Ramos (cell line): ENCODE data around the gene PYCR2.

Experiments used
- in situ Hi-C: fragments of 300-500 bp; cut with MboI; formaldehyde crosslinking; loops from one replicate; pipeline ENCODE4 v1.14.3; 2022; ENCODE audit warnings: low sequenced_read_pairs; ENCODE audit not compliant: unreplicated experiment

Gene PYCR2

DNA sequence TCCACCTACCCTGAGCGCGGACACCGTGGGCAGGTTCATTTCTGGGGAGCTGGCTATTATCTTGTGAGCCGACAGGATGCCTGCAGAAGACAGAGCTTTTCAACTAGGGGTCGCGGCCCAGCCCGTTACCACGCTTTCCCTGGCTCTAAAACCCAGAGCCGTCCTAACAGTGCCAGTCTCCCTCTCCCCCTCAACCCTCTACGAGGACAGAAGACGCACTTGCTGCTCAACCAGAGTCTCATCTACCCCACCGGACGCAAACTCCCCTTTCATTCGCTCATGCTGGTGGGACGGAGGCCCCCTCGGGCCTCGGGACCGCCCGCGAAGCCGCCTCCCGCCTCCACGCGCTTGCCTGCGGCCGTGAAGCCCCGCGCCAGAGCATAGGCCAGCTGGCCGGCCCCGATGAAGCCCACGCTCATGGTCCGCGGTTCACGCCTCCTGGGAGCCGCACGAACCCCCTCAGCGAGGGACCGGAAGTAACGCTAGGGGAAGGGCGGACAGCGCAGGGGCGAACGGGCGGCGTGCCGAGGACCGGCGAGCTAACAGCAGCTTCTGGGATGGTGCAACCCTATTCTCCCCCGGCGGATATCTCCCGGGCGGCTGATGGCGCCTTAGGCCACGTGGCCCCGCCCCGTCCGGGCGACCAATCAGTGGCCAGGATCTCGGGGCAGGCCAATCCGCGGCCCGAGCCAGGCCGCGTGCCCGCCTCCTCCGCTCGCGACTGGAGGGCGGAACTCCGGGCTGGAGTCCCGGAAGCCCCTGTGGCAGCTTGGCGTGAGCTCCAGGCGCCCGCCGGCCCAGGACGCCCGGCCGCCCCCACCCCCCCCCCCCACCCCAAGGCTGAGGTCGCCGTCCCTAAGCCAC lies at the start of gene PYCR2:
Gene PYCR2, minus strand, starts transcription at position 559 of the 864 bp plus-strand sequence. Its CDS starts 140 bp downstream, at position 419.
- in situ Hi-C loops = no loop called here

GRCh38 chr1:225973158-225973557 lies 49.1 kb upstream of the PYCR2 start:
- in situ Hi-C loops = loop anchor here (5.0 to 10.0 kb wide), 2 partner anchors 198 to 496 kb away; partner anchors contain the start of gene SRP9

DNA sequence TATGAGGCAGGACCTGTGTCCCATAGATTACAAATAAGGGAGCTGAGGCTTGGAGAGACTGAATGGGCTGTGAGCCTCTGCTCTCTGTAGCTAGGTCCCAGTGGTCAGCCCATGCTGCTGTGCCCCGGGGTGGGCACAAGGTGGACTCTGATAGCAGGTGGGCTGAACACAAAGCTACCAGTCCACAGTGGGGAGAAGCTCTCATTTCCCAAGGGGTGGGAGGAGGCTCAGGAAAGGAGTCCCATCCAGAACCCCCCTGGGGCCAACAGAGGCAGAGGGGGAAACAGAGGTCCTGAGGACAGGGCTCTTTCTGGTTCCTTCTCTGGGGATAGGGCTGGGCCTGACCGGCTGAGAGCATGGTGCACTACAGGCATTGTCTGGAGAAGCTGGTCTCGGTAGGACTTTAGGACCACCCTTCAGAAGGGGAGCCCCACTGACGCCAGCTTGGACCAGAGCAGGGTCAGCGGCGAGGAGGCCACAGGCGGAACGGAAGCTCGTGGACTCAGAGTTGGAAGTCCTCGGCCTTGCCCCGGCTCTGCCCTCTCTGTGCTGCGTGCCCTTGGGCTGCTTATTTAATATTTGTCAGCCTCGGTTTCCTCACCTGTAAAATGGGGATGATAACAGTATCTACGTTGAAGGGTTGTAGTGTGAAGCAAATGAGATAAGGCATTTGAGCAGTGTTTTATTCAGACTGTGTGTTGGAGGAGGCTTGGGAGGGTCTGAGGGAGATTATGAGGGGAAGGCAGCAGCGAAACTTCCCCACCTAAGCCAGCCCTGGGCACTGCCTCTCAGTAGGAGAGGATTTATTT lies 48.5 kb upstream of the PYCR2 start:
- in situ Hi-C loops = loop anchor here (5.0 to 10.0 kb wide), 2 partner anchors 198 to 495 kb away; partner anchors contain the start of gene SRP9

GRCh38 chr1:225970592-225971157 lies 46.6 kb upstream of the PYCR2 start:
- in situ Hi-C loops = loop anchor here (5.0 to 10.0 kb wide), 2 partner anchors 196 to 493 kb away; partner anchors contain the start of gene SRP9

GRCh38 chr1:225969751-225970150 lies 45.7 kb upstream of the PYCR2 start:
- in situ Hi-C loops = loop anchor here (5.0 to 10.0 kb wide), 2 partner anchors 195 to 492 kb away; partner anchors contain the start of gene SRP9

DNA sequence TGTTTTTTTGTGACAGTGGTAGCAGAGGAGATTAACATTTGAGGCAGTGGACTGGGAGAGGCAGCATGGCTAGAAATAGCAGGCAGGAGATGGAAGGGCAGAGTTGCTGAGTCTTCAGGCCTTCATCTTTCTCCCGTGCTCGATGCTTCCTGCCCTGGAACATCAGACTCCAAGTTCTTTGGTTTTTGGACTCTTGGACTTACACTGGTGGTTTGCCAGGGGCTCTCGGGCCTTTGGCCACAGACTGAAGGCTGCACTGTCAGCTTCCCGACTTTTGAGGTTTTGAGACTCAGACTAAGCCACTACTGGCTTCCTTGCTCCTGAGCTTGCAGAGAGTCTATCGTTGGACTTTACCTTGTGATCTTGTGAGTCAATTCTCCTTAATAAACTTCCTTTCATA lies 41.2 kb upstream of the PYCR2 start:
- in situ Hi-C loops = no loop called here

GRCh38 chr1:225963735-225964530 lies 39.9 kb upstream of the PYCR2 start:
- in situ Hi-C loops = no loop called here

DNA sequence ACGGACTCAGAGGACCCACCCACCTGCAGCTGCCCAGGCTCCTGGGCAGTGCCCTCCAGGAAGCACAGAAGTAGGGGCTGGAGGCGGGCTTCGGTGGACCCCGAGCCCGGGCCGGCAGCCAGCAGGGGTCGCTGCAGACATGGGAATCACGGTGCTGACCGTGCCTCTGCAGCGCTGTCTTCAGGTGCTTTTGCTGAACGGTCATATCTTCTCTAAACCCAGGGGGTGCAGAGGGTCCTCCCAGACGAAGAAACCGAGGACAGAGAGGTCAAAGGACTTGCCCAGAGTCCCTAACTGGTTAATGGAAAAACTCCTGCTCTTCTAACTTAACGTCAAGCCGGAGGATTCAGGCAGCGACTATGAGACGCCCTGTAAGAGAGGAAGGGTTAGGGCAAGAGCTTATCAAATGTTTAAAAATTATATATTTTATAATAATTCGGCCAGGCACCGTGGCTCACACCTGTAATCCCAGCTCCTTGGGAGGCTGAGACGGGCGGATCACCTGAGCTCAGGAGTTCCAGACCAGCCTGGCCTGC lies 38.5 kb upstream of the PYCR2 start:
- in situ Hi-C loops = no loop called here

DNA sequence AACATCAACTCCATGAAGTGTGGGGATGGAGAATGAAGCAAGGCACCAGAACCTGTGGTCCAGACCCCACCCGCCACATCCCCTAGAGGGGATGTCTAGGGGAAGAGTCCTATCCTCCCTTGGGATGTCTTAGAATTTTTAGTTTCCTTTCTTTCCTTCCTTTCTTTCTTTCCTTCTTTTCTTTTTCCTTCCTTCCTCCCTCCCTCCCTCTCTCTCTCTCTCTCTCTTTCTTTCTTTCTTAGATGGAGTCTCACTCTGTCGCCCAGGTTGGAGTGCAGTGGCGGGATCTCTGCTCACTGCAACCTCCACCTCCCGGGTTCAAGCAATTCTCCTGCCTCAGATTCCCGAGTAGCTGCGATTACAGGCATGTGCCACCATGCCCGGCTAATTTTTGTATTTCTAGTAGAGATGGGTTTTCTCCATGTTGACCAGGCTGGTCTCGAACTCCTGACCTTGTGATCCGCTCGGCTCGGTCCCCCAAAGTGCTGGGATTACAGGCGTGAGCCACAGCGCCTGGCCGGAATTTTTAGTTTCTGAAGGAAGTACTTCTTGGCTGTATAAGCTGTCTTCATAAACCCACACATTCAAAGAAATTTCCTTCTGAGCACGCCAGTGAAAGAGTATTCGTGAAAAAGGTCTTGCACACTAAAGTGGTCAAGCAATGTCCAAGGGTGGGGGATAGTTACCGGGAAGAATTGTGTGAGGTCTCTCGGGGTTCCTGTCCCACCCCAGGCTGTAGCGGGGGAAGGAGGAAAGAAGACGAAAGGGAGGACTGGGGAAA lies 37.8 kb upstream of the PYCR2 start:
- in situ Hi-C loops = no loop called here

GRCh38 chr1:225958041-225958440 lies 34.0 kb upstream of the PYCR2 start:
- in situ Hi-C loops = no loop called here

GRCh38 chr1:225954753-225955152 lies 30.7 kb upstream of the PYCR2 start:
- in situ Hi-C loops = no loop called here

DNA sequence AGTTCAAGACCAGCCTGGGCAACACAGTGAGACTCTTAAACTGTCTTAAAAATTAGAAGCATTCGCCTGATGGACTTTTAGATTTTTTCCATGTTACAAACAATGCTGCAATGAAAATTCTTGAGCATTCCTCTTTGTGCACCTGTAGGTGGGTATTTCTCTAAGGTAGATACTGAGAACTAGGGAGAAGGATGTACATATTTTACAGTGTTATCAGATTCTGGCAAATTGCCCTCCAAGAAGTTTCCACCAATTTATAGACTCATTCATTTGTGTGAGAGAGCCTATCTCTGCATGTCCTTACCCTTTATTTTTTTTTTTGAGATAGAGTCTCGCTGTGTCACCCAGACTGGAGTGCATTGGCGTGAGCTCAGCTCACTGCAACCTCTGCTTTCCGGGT lies 29.3 kb upstream of the PYCR2 start:
- in situ Hi-C loops = no loop called here

DNA sequence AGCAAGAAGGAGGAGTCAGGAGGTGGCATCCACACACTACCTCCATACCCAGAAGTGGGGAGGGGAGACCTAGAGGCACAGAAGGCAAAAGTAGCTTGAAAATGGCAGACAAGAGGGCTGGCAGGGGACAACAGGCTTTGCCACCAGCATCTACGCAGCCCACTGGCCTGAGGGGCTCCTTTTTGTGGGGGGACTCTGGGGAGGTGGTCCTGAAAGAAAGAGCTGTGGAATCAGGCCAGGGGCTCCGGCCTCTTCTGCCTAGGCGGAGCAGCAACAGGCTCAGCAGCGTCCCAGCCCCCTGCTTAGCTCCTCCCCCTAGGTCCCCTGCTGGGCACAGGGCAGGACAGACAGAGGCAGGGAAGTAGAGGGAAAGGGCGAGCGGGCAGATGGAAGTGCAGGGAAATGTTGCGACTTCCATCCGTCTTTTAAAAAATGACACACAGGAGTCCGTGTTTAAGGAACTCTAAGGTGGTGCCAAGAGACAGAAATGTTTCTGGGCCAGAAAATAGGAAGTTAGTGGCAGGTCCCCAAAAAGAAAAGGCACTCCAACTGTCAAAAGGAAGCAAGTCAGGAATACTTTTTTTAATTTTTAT lies 27.0 kb upstream of the PYCR2 start:
- in situ Hi-C loops = no loop called here

GRCh38 chr1:225949041-225949440 lies 25.0 kb upstream of the PYCR2 start:
- in situ Hi-C loops = no loop called here

DNA sequence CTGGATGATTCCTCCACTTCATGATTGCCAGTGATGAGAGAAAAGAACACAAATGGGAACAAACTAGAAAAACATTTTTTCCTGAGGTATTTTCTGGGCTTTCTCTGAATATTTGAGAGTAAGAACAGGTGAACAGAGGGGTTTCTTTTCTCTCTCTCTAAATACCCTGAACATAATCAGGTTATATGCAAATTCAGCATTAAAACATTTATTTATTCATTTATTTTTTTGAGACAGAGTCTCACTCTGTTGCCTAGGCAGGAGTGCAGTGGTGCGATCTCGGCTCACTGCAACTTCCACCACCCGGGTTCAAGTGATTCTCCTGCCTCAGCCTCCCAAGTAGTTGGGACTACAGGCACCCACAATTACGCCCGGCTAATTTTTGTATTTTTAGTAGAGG lies 22.8 kb upstream of the PYCR2 start:
- in situ Hi-C loops = no loop called here

GRCh38 chr1:225946082-225946620 lies 22.1 kb upstream of the PYCR2 start:
- in situ Hi-C loops = no loop called here

GRCh38 chr1:225945564-225945963 lies 21.5 kb upstream of the PYCR2 start:
- in situ Hi-C loops = no loop called here

GRCh38 chr1:225944951-225945350 lies 20.9 kb upstream of the PYCR2 start:
- in situ Hi-C loops = no loop called here
